GM21515 (cell line): ENCODE results near the gene IL6ST.

Experiments used
- ATAC-seq: cut with Tn5 transposase; IDR thresholded peaks from one replicate; pipeline ENCODE4 v1.9.1; 2021; ENCODE audit not compliant: unreplicated experiment

The IL6ST gene

GRCh38 chr5:55899344-55899743 is 95.4 kb downstream of the IL6ST start:
- ATAC-seq, result no peak

- ATAC-seq, result no peak
These were observed 96.9 kb downstream of the IL6ST start for GRCh38 chr5:55897905-55898304.

- no peak for ATAC-seq
These were observed 97.4 kb downstream of the IL6ST start for GRCh38 chr5:55897206-55897894.

GRCh38 chr5:55896663-55897062 is 98.1 kb downstream of the IL6ST start:
- ATAC-seq, result no peak

GRCh38 chr5:55896238-55896637 is 98.5 kb downstream of the IL6ST start:
- ATAC-seq, result no peak

- ATAC-seq, result no peak
These were observed 99.4 kb downstream of the IL6ST start for GRCh38 chr5:55895346-55895745.

- no peak for ATAC-seq
These were observed 100.6 kb downstream of the IL6ST start for GRCh38 chr5:55894135-55894534.

- no peak for ATAC-seq
These were observed 102.3 kb downstream of the IL6ST start for GRCh38 chr5:55892479-55892878.

- ATAC-seq, result no peak
These were observed 106.6 kb downstream of the IL6ST start for GRCh38 chr5:55888205-55888604.

- no peak for ATAC-seq
These were observed 109.4 kb downstream of the IL6ST start for GRCh38 chr5:55885359-55885758.
